ENCODE data around the gene GNAO1.
A peak's percentile ranks its signal among the peaks of the same experiment; 100 is the strongest.
"Not testable (repeated sequence)": the region's sequence is repeated elsewhere in the genome, so short reads cannot be mapped to it uniquely, and the experiment has no call there.

GNAO1 gene

GRCh38 chr16:56363181-56363716 is 172.0 kb downstream of the GNAO1 start:
- in situ Hi-C loops (cut with HindIII; ENCODE audit: low pct_ligation_motif_present, low pct_unique_long_range_greater_than_20kb, low sequenced_read_pairs), result no loop called here
- no peak for DNase-seq

DNA sequence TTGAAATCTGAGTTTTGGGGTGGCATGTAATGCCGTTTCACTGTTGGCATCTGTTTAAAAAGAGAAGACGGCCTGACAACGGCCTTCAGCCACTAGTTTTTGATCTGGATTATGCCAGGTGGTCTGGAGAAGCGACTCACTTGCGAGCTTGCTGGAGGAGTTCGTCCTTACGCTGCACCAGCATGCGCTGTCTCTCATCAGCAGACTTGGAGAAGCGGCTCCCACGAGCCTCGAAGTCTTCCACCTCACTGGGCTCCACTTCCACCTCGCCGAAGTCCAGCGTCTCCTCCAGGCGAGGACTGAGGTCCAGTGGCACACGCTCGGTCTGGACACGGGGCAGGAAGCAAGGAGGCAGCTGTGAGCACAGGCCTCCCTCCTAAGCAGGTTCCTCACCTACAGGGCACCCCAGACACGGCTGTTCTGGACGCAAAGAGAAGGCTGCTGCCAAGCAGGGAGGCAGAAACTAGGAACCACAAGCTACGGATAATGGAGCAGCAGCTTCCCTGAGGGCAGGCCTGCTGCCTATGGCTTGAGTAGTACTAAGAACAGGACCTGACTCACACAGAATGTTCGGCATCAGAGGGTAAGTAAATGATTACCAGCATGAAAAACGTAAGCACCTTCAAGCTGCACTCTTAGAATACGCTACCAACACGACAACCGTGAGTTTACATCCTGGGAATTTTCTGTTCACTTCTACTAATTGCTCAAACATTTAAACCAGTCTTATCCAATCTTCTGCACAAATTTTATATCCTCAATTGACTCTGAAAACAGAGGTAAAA is 172.7 kb downstream of the GNAO1 start:
- no peak for DNase-seq
- in situ Hi-C loops (cut with HindIII; ENCODE audit: low pct_ligation_motif_present, low pct_unique_long_range_greater_than_20kb, low sequenced_read_pairs), result no loop called here

DNA sequence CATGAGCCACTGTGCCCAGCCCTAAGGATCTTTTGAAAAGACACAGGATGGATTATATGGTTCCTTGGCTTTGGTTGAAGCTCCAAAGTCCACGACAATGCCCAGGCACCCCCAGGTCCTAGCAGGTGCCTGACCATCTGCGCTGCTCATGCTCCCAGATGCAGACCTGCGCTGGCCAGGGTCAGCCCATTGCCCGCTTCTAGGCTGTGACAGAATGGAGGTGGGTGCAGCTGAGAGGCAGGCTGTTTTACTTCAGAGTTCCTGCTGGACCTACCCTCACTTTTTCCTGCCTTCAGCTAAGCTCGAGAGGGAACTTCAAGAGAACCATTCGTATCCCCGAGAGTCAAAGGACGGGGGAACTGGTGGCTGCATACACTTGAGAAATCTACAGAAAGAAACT is 173.6 kb downstream of the GNAO1 start:
- no peak for DNase-seq
- in situ Hi-C loops (cut with HindIII; ENCODE audit: low pct_ligation_motif_present, low pct_unique_long_range_greater_than_20kb, low sequenced_read_pairs), result no loop called here

DNA sequence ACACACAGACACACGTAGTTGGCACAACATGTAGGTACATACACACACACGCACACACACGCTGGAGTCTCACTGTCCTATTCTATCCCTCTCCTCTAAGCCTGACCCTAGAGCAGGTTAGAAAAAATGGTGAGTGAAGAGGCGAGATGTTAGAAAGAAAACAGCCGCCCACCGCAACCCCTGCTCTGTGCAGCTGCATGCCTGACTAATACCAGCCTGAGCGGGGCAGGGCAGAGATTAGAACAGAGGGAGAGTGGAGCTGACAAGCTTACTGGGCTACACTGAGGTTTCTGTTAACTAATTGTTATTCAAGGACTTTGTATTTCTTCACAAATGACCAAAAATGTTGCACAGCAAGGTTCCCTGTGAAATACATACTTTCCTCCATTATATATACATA is 174.3 kb downstream of the GNAO1 start:
- no peak for DNase-seq
- in situ Hi-C loops (cut with HindIII; ENCODE audit: low pct_ligation_motif_present, low pct_unique_long_range_greater_than_20kb, low sequenced_read_pairs), result no loop called here

- in situ Hi-C loops (cut with HindIII; ENCODE audit: low pct_ligation_motif_present, low pct_unique_long_range_greater_than_20kb, low sequenced_read_pairs), result no loop called here
- no peak for DNase-seq
Measured at GRCh38 chr16:56366945-56367344, 175.7 kb downstream of the GNAO1 start.

GRCh38 chr16:56367764-56368163 is 176.5 kb downstream of the GNAO1 start:
- in situ Hi-C loops (cut with HindIII; ENCODE audit: low pct_ligation_motif_present, low pct_unique_long_range_greater_than_20kb, low sequenced_read_pairs), result no loop called here
- DNase-seq, result no peak

GRCh38 chr16:56368545-56368944 is 177.3 kb downstream of the GNAO1 start:
- in situ Hi-C loops (cut with HindIII; ENCODE audit: low pct_ligation_motif_present, low pct_unique_long_range_greater_than_20kb, low sequenced_read_pairs), result no loop called here
- no peak for DNase-seq

DNA sequence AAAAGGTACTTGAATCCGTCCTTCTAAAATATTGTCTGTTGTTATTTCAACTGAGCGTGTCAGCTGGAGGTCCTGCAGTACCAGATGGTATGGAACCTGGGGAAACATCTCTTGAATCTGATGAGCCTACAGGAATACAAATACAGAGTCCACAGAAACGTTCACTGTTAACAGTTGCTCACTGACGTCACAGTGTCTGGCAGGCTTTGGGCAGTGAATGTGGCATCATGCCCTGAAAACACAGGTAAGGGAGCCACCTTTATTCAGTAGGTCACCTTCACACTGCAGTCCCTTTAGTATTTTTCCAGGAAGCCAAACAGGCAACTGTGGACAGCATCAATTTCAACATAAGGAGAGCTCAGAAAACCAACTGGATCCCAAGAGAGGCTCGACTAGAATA is 177.9 kb downstream of the GNAO1 start:
- in situ Hi-C loops (cut with HindIII; ENCODE audit: low pct_ligation_motif_present, low pct_unique_long_range_greater_than_20kb, low sequenced_read_pairs), result no loop called here
- no peak for DNase-seq

- DNase-seq, result no peak
- in situ Hi-C loops (cut with HindIII; ENCODE audit: low pct_ligation_motif_present, low pct_unique_long_range_greater_than_20kb, low sequenced_read_pairs), result no loop called here
Measured at GRCh38 chr16:56370185-56370874, 179.0 kb downstream of the GNAO1 start.

- no peak for DNase-seq
- in situ Hi-C loops (cut with HindIII; ENCODE audit: low pct_ligation_motif_present, low pct_unique_long_range_greater_than_20kb, low sequenced_read_pairs), result no loop called here
Measured at GRCh38 chr16:56370875-56371659, 179.8 kb downstream of the GNAO1 start.

DNA sequence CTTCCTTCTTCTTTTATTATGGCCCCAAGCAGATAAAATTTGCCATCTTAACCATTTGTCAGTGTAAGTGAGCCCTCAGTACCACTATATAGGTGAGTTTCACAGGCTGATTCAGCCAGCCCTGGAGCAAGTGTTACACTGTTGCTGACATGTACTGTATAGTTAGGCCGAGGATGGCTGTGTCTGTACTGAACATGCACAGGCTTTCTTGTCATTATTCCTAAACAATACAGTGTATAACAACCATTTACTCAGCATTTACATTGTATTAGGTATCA is 180.3 kb downstream of the GNAO1 start:
- in situ Hi-C loops (cut with HindIII; ENCODE audit: low pct_ligation_motif_present, low pct_unique_long_range_greater_than_20kb, low sequenced_read_pairs), result no loop called here
- DNase-seq, result no peak

DNA sequence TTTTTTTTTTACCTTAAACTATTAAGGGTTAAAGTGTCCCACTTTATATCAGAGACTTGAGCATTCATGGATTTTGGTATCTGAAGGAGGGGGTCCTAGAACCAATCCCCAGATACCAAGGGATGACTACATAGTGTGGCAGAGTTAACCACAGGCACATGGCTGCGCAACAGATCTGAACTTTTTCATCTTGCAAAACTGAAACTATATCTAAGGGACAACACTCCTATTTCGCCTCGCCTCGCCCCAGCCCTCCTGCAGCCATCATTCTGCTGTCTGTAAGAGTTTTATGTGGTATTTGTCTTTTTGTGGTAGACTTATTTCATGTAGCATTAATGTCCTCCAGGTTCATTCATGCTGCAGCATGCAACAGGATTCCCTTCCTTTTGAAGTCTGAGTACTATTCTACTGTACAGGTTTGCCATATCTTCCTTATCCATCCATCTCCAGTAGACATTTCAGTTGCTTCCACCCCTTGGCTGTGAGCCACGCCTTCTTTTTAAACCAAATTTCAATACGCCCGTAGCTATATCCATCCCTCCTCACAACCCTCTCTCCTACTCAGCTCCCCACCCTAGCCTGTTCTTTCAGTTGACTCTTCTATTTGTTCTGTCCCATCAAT is 180.8 kb downstream of the GNAO1 start:
- no peak for DNase-seq
- in situ Hi-C loops (cut with HindIII; ENCODE audit: low pct_ligation_motif_present, low pct_unique_long_range_greater_than_20kb, low sequenced_read_pairs), result no loop called here

- in situ Hi-C loops (cut with HindIII; ENCODE audit: low pct_ligation_motif_present, low pct_unique_long_range_greater_than_20kb, low sequenced_read_pairs), result no loop called here
- no peak for DNase-seq
Measured at GRCh38 chr16:56373003-56373402, 181.7 kb downstream of the GNAO1 start.

- in situ Hi-C loops (cut with HindIII; ENCODE audit: low pct_ligation_motif_present, low pct_unique_long_range_greater_than_20kb, low sequenced_read_pairs); DNase-seq: not testable (repeated sequence)
Measured at GRCh38 chr16:56375792-56376191, 184.5 kb downstream of the GNAO1 start.

DNA sequence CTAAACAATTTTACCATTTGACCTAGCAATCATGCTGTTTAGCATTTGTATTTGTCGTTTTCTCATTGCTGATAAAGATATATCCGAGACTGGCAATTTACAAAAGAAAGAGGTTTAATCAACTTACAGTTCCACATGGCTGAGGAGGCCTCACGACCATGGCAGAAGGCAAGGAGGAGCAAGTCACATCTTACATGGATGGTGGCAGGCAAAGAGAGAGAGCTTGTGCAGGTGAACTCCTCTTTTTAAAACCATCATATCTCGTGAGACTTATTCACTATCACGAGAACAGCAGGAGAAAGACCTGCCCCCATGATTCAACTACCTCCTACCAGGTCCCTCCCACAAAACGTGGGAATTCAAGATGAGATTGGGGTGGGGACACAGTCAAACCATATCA is 187.8 kb downstream of the GNAO1 start:
- in situ Hi-C loops (cut with HindIII; ENCODE audit: low pct_ligation_motif_present, low pct_unique_long_range_greater_than_20kb, low sequenced_read_pairs); DNase-seq: not testable (repeated sequence)

DNA sequence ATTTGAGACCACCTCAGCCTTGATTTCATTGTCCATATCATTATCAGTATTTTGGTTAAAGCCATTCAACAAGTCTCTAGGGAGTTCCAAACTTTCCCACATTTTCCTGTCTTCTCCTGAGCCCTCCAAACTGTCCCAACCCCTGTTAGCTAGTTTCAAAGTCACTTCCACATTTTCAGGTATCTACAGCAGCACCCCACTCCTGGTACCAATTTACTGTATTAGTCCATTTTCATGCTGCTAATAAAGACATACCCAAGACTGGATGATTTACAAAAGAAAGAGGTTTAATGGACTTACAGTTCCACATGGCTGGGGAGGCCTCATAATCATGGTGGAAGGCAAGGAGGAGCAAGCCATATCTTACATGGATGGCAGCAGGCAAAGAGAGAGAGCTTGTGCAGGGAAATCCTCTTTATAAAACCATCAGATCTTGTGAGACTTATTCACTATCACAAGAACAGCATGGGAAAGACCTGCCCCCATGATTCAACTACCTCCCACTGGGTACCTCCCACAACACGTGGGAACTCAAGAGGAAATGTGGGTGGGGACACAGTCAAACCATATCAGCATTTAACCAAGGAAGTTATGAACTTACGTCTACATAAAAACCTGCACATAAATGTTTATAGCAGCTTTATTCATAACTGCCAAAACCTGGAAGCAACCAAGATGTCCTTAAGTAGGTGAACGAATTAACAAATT is 189.6 kb downstream of the GNAO1 start:
- in situ Hi-C loops (cut with HindIII; ENCODE audit: low pct_ligation_motif_present, low pct_unique_long_range_greater_than_20kb, low sequenced_read_pairs); DNase-seq: not testable (repeated sequence)

- DNase-seq, result no peak
- in situ Hi-C loops (cut with HindIII; ENCODE audit: low pct_ligation_motif_present, low pct_unique_long_range_greater_than_20kb, low sequenced_read_pairs), result no loop called here
Measured at GRCh38 chr16:56382459-56382858, 191.2 kb downstream of the GNAO1 start.

- DNase-seq, result peak; percentile 25
- in situ Hi-C loops (cut with HindIII; ENCODE audit: low pct_ligation_motif_present, low pct_unique_long_range_greater_than_20kb, low sequenced_read_pairs), result no loop called here
Measured at GRCh38 chr16:56382901-56383355, 191.6 kb downstream of the GNAO1 start.

All from ACHN (cell line).